ENCODE results near the gene DRP2.
A peak's percentile ranks its signal among the peaks of the same experiment; 100 is the strongest.
"Not testable (repeated sequence)": the region's sequence is repeated elsewhere in the genome, so short reads cannot be mapped to it uniquely, and the experiment has no call there.

DRP2 gene

GRCh38 chrX:101219116-101219863 lies at the start of gene DRP2:
TSS of gene DRP2 (plus strand) at chrX:101219786. CDS start at chrX:101231648, 11,862 bp downstream.
- DNase-seq (ENCODE audit: low read depth), result peak; percentile 40

GRCh38 chrX:101171883-101172400 lies 47.6 kb upstream of the DRP2 start:
- no peak for DNase-seq (ENCODE audit: low read depth)

GRCh38 chrX:101176439-101176838 lies 43.1 kb upstream of the DRP2 start:
- no peak for DNase-seq (ENCODE audit: low read depth)

GRCh38 chrX:101184876-101185275 lies 34.7 kb upstream of the DRP2 start:
- DNase-seq (ENCODE audit: low read depth), result peak; percentile 58

GRCh38 chrX:101187961-101188360 lies 31.6 kb upstream of the DRP2 start:
- DNase-seq (ENCODE audit: low read depth), result not testable (repeated sequence)

- DNase-seq (ENCODE audit: low read depth), result no peak
Observed at GRCh38 chrX:101190736-101191135, 28.9 kb upstream of the DRP2 start.

- DNase-seq (ENCODE audit: low read depth), result no peak
Observed at GRCh38 chrX:101191217-101191750, 28.3 kb upstream of the DRP2 start.

GRCh38 chrX:101195442-101196173 lies 24.0 kb upstream of the DRP2 start:
- no peak for DNase-seq (ENCODE audit: low read depth)

- no peak for DNase-seq (ENCODE audit: low read depth)
Observed at GRCh38 chrX:101203761-101204351, 15.7 kb upstream of the DRP2 start.

- peak; percentile 58 for DNase-seq (ENCODE audit: low read depth)
Observed at GRCh38 chrX:101206471-101206870, 13.1 kb upstream of the DRP2 start.

- DNase-seq (ENCODE audit: low read depth), result peak; percentile 65
Observed at GRCh38 chrX:101208152-101208905, 11.3 kb upstream of the DRP2 start.

- DNase-seq (ENCODE audit: low read depth), result no peak
Observed at GRCh38 chrX:101210630-101211029, 9.0 kb upstream of the DRP2 start.

- no peak for DNase-seq (ENCODE audit: low read depth)
Observed at GRCh38 chrX:101217689-101218088, 1.9 kb upstream of the DRP2 start.

GRCh38 chrX:101219864-101220346 lies 319 bp downstream of the DRP2 start:
- DNase-seq (ENCODE audit: low read depth), result peak; percentile 53

- no peak for DNase-seq (ENCODE audit: low read depth)
Observed at GRCh38 chrX:101220662-101221260, 1.2 kb downstream of the DRP2 start.

- DNase-seq (ENCODE audit: low read depth), result no peak
Observed at GRCh38 chrX:101223226-101223625, 3.6 kb downstream of the DRP2 start.

GRCh38 chrX:101229170-101229569 lies 9.6 kb downstream of the DRP2 start:
- peak; percentile 81 for DNase-seq (ENCODE audit: low read depth)

- DNase-seq (ENCODE audit: low read depth), result peak; percentile 62
Observed at GRCh38 chrX:101230636-101231035, 11.1 kb downstream of the DRP2 start.

GRCh38 chrX:101231080-101231479 lies 11.5 kb downstream of the DRP2 start:
- no peak for DNase-seq (ENCODE audit: low read depth)

- DNase-seq (ENCODE audit: low read depth), result peak; percentile 31
Observed at GRCh38 chrX:101232316-101232715, 12.7 kb downstream of the DRP2 start.

- DNase-seq (ENCODE audit: low read depth), result no peak
Observed at GRCh38 chrX:101237041-101237440, 17.5 kb downstream of the DRP2 start.

Data from iris pigment epithelial cell (primary cell).